Measurements from ENCODE around the gene KCNA3. TPM values are rescaled to one million over a fixed set of nuclear protein-coding genes. Genes with fewer than 3 reads are reported as not detected.

Gene KCNA3
- total RNA-seq, 2 donors from 2014 or later, result 0.20 to 0.27 TPM

DNA sequence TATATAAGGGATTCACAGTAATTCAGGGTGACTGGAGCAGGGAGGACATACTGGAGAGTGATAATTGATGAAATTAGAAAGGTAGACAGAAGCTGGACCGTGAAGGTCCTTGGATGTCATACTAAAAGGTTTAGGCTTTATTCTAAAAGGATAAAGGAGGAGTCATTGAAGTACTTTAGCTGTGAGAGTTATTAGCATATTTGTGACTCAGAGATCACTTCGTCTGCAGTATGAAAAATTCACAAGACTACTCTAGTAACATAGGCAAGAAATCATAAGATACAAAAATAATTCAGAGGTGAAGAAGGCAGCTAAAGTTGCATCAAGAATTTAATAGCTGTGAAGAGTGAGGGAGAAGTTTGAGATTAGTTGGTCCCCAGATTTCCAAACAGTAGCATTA lies 26.3 kb downstream of the KCNA3 start:
- H3K27ac Mint-ChIP-seq, result no peak overlapping the region
- H3K27ac ChIP-seq (ENCODE audit: low read depth, low read length), result no peak overlapping the region

DNA sequence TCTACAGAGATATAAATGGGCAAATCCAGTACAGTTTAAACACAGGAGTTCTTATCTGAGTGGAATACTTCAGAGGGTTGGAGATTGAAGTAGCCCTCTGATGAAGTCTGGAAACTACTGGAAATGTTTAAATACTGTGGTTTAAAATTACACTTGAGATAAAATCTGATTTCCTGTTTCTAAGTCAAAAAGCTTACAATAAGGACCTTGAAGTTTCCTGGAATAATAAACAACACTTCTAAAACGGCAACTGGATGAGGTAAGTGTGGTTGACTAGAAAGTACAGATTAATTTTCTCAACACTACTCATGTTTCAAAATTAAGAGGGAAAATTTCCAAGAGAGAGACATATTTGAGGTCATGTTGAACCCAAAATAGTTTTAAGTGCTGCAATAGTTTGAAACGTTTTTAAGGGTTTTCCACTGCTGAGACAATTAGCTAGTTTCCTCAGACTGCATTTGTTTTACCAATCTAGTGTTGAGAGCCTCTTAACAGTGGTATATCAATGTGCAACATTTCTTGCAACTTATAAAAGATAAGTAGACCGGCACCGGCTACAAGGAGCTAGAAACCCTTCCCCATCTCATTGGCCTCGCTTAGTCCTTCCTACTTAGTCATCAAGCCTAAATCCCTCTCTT lies 27.4 kb downstream of the KCNA3 start:
- Mint-ChIP-seq H3K27me3 (ENCODE audit: insufficient read depth) (no peaks in the 10 kb centered on the region), H3K4me3 (no peak overlapping the region), H3K9me3 (no peaks in the 10 kb centered on the region), H3K36me3 (ENCODE audit: low read depth) (no peaks in the 10 kb centered on the region), H3K27ac (no peak overlapping the region), H3K4me1 (no peaks in the 10 kb centered on the region)
- Histone ChIP-seq H3K4me1 (ENCODE audit: control insufficient read depth, insufficient read depth, low read length) (no peaks in the 10 kb centered on the region), H3K9ac (ENCODE audit: extremely low read depth, low read length, poor library complexity, severe bottlenecking) (no peak overlapping the region), H3K9me3 (ENCODE audit: control insufficient read depth, low read length) (no peaks in the 10 kb centered on the region), H3K4me3 (ENCODE audit: low read length) (no peak overlapping the region), H3K27ac (ENCODE audit: low read depth, low read length) (no peak overlapping the region), H3K36me3 (ENCODE audit: control insufficient read depth, insufficient read depth, low read length) (no peaks in the 10 kb centered on the region), H3K27me3 (ENCODE audit: control insufficient read depth, insufficient read depth, low read length, poor library complexity, severe bottlenecking) (peaks cover 10% of the 10 kb centered on the region)
- WGBS, 2 experiments (ENCODE audit: insufficient coverage in 1 of 2, insufficient read length in 1 of 2), result 81 to 92% methylated on average over 4 of the region's 5 CpGs
- no peak for DNase-seq
- TF ChIP-seq, protein P1, sequence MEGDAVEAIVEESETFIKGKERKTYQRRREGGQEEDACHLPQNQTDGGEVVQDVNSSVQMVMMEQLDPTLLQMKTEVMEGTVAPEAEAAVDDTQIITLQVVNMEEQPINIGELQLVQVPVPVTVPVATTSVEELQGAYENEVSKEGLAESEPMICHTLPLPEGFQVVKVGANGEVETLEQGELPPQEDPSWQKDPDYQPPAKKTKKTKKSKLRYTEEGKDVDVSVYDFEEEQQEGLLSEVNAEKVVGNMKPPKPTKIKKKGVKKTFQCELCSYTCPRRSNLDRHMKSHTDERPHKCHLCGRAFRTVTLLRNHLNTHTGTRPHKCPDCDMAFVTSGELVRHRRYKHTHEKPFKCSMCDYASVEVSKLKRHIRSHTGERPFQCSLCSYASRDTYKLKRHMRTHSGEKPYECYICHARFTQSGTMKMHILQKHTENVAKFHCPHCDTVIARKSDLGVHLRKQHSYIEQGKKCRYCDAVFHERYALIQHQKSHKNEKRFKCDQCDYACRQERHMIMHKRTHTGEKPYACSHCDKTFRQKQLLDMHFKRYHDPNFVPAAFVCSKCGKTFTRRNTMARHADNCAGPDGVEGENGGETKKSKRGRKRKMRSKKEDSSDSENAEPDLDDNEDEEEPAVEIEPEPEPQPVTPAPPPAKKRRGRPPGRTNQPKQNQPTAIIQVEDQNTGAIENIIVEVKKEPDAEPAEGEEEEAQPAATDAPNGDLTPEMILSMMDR (conservative IDR thresholded peaks at IDR 0.05), result no peak

More for the DNA sequence above, 26.3 kb downstream of the KCNA3 start:
- Mint-ChIP-seq H3K27me3 (ENCODE audit: insufficient read depth) (no peaks in the 10 kb centered on the region), H3K36me3 (ENCODE audit: low read depth) (no peaks in the 10 kb centered on the region), H3K4me1 (no peaks in the 10 kb centered on the region), H3K9me3 (no peaks in the 10 kb centered on the region), H3K4me3 (no peak overlapping the region)
- H3K4me1 ChIP-seq (ENCODE audit: control insufficient read depth, insufficient read depth, low read length), result no peaks in the 10 kb centered on the region
- 75 to 78% methylated on average over 1 to 2 of the region's 2 CpGs for WGBS, 2 experiments (ENCODE audit: insufficient coverage in 1 of 2, insufficient read length in 1 of 2)
- H3K4me3 ChIP-seq (ENCODE audit: low read length), result no peak overlapping the region
- H3K9me3 ChIP-seq (ENCODE audit: control insufficient read depth, low read length), result no peaks in the 10 kb centered on the region
- H3K27me3 ChIP-seq (ENCODE audit: control insufficient read depth, insufficient read depth, low read length, poor library complexity, severe bottlenecking), result peaks cover 10% of the 10 kb centered on the region
- no peak for DNase-seq
- TF ChIP-seq, protein P1 (conservative IDR thresholded peaks at IDR 0.05), result no peak
- H3K36me3 ChIP-seq (ENCODE audit: control insufficient read depth, insufficient read depth, low read length), result no peaks in the 10 kb centered on the region
- H3K9ac ChIP-seq (ENCODE audit: extremely low read depth, low read length, poor library complexity, severe bottlenecking), result no peak overlapping the region

DNA sequence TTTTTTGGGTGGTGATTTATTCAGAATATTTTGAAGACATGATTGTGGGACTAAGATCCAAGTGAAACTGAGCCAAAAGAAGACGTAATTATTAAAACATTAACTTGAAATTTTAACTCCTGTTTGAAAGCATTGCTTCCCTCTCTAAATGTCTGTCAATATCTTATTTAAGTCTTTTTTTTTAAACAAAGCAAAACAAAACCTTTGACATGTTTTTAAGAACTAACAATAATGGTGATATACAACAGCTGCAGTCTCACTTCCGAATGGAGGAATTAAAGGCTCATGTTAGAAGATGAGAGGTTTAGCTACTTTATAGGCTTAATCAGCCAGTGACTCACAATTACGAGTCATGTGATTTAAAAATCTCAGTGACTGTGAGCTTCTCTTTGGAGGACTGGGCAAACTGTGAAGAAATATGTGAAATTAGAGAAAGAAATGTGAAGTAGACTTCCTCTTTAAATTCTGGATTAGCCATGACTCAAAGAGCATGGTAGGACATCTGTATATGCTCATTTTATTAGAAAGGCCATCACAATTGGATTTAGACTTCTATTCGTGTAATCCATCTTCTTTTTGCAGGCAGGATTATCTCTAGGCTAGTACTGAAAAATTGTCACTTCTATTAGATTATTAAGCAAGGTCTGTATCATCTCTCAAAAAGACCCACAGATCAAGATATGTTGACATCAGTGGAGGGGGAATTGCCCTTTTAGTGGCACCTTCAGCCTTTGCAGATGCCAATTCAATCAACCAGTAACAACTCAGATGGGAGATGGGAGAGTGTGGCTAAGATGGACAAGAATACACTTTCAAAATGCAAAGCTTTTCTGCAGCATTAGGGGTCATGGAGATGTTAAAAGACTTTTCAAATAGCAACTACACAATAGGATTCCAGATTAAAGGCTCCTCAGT lies 28.7 kb downstream of the KCNA3 start:
- Mint-ChIP-seq H3K27me3 (ENCODE audit: insufficient read depth) (peaks cover 5% of the 10 kb centered on the region), H3K4me3 (no peak overlapping the region), H3K4me1 (no peaks in the 10 kb centered on the region), H3K27ac (no peak overlapping the region), H3K9me3 (no peaks in the 10 kb centered on the region), H3K36me3 (ENCODE audit: low read depth) (no peaks in the 10 kb centered on the region)
- H3K9ac ChIP-seq (ENCODE audit: extremely low read depth, low read length, poor library complexity, severe bottlenecking), result no peak overlapping the region
- H3K27ac ChIP-seq (ENCODE audit: low read depth, low read length), result no peak overlapping the region
- H3K9me3 ChIP-seq (ENCODE audit: control insufficient read depth, low read length), result no peaks in the 10 kb centered on the region
- H3K4me3 ChIP-seq (ENCODE audit: low read length), result no peak overlapping the region
- H3K36me3 ChIP-seq (ENCODE audit: control insufficient read depth, insufficient read depth, low read length), result no peaks in the 10 kb centered on the region
- TF ChIP-seq, protein P1 (conservative IDR thresholded peaks at IDR 0.05), result no peak
- WGBS, 2 experiments (ENCODE audit: insufficient coverage in 1 of 2, insufficient read length in 1 of 2), result 96 to 98% methylated on average over 4 of the region's 4 CpGs
- H3K27me3 ChIP-seq (ENCODE audit: control insufficient read depth, insufficient read depth, low read length, poor library complexity, severe bottlenecking), result peaks cover 10% of the 10 kb centered on the region
- no peak for DNase-seq
- no peaks in the 10 kb centered on the region for H3K4me1 ChIP-seq (ENCODE audit: control insufficient read depth, insufficient read depth, low read length)
